Activated CD8-positive, alpha-beta memory T cell treated with anti-CD3 and anti-CD28 coated beads, Interleukin-2, amount 10 ng/mL, durations not matched to agents 7 days and 5 days (primary cell): ENCODE data around the gene FBXW2. TPM values are rescaled to one million over a fixed set of nuclear protein-coding genes. Genes with fewer than 3 reads are reported as not detected.

Source experiments
- ATAC-seq: fragments of 150-1000 bp; cut with Tn5 transposase; one replicate; pipeline ENCODE4 v1.10.0; 2021; ENCODE audit warnings: moderate library complexity
- CTCF ChIA-PET: fragments of 350-600 bp; sonication (Branson Sonifier 250); formaldehyde crosslinking; loops from one replicate; lab custom pipeline; 2021; ENCODE audit warnings: antibody characterized with exemption; lab: Charles Lee
- DNase-seq: peaks from one replicate; pipeline ENCODE4 v3.0.0-alpha.2; 2020
- H3K27ac Mint-ChIP-seq: one replicate; pipeline ENCODE4 v1.8.0; 2021; ENCODE audit warnings: mild to moderate bottlenecking, mixed read lengths
- H3K27me3 Mint-ChIP-seq: one replicate; pipeline ENCODE4 v1.8.0; 2021; ENCODE audit warnings: mixed read lengths
- H3K36me3 Mint-ChIP-seq: one replicate; pipeline ENCODE4 v1.8.0; 2021; ENCODE audit warnings: mild to moderate bottlenecking, mixed read lengths
- H3K4me1 Mint-ChIP-seq: one replicate; pipeline ENCODE4 v1.8.0; 2021; ENCODE audit warnings: mixed read lengths
- H3K4me3 Mint-ChIP-seq: one replicate; pipeline ENCODE4 v1.8.0; 2021; ENCODE audit warnings: mild to moderate bottlenecking, moderate library complexity, mixed read lengths
- H3K9me3 Mint-ChIP-seq: one replicate; pipeline ENCODE4 v1.8.0; 2022; ENCODE audit warnings: low read depth, mixed read lengths
- total RNA-seq, 2 experiments: library from RNA; stranded (reverse); gene quantifications; one replicate each; pipeline ENCODE4 v1.2.3, GENCODE V29; 2021

FBXW2 gene
- total RNA-seq, 2 experiments from 2014 or later: 82.2 to 88.3 TPM

GRCh38 chr9:120734607-120735410, 58.4 kb downstream of the FBXW2 start:
- Mint-ChIP-seq H3K9me3 (no peaks in the 10 kb centered on the region), H3K36me3 (no peaks in the 10 kb centered on the region), H3K4me1 (peaks cover 2% of the 10 kb centered on the region), H3K27me3 (no peaks in the 10 kb centered on the region), H3K27ac (no peak overlapping the region), H3K4me3 (no peak overlapping the region)
- CTCF ChIA-PET: no interaction called here
- no peak for DNase-seq
- ATAC-seq: no peak

GRCh38 chr9:120733190-120733589, 60.0 kb downstream of the FBXW2 start:
- no peaks in the 10 kb centered on the region for H3K27me3 Mint-ChIP-seq
- ATAC-seq (no peak), DNase-seq (peak; percentile 1)
- H3K9me3 Mint-ChIP-seq: no peaks in the 10 kb centered on the region
- CTCF ChIA-PET: interaction anchor here (0.8 kb wide), 1 partner anchor 13 kb away, joined by 3 read pairs; no protein-coding TSS in a partner anchor
- H3K36me3 Mint-ChIP-seq: no peaks in the 10 kb centered on the region
- H3K27ac Mint-ChIP-seq: no peak overlapping the region
- H3K4me1 Mint-ChIP-seq: peaks cover 6% of the 10 kb centered on the region
- H3K4me3 Mint-ChIP-seq: no peak overlapping the region

GRCh38 chr9:120730654-120731514, 62.3 kb downstream of the FBXW2 start:
- CTCF ChIA-PET: interaction anchor here (0.6 to 1.9 kb wide), 5 partner anchors 19 to 111 kb away, joined by 3 to 5 read pairs (median 3); no protein-coding TSS in a partner anchor
- Mint-ChIP-seq H3K4me1 (peaks cover 11% of the 10 kb centered on the region), H3K27ac (no peak overlapping the region)

GRCh38 chr9:120729791-120730241, 63.4 kb downstream of the FBXW2 start:
- ATAC-seq: no peak
- Mint-ChIP-seq H3K4me3 (no peak overlapping the region), H3K27me3 (no peaks in the 10 kb centered on the region), H3K4me1 (peaks cover 11% of the 10 kb centered on the region), H3K27ac (no peak overlapping the region), H3K36me3 (no peaks in the 10 kb centered on the region), H3K9me3 (no peaks in the 10 kb centered on the region)
- DNase-seq: no peak
- CTCF ChIA-PET: interaction anchor here (0.6 to 1.9 kb wide), 6 partner anchors 10 to 110 kb away, joined by 3 to 5 read pairs (median 3); no protein-coding TSS in a partner anchor

More at GRCh38 chr9:120730654-120731514, 62.3 kb downstream of the FBXW2 start:
- DNase-seq (no peak), ATAC-seq (no peak)
- H3K27me3 Mint-ChIP-seq: no peaks in the 10 kb centered on the region
- H3K9me3 Mint-ChIP-seq: no peaks in the 10 kb centered on the region
- H3K36me3 Mint-ChIP-seq: no peaks in the 10 kb centered on the region
- H3K4me3 Mint-ChIP-seq: no peak overlapping the region

GRCh38 chr9:120726484-120726883, 66.7 kb downstream of the FBXW2 start:
- DNase-seq (no peak), ATAC-seq (no peak)
- H3K4me1 Mint-ChIP-seq: peaks cover 9% of the 10 kb centered on the region
- no peaks in the 10 kb centered on the region for H3K36me3 Mint-ChIP-seq
- no peaks in the 10 kb centered on the region for H3K27me3 Mint-ChIP-seq
- no peaks in the 10 kb centered on the region for H3K9me3 Mint-ChIP-seq
- no peak overlapping the region for H3K4me3 Mint-ChIP-seq
- H3K27ac Mint-ChIP-seq: no peak overlapping the region
- CTCF ChIA-PET: no interaction called here

GRCh38 chr9:120725907-120726306, 67.3 kb downstream of the FBXW2 start:
- CTCF ChIA-PET: no interaction called here
- Mint-ChIP-seq H3K9me3 (no peaks in the 10 kb centered on the region), H3K4me3 (no peak overlapping the region), H3K4me1 (peaks cover 9% of the 10 kb centered on the region), H3K36me3 (no peaks in the 10 kb centered on the region), H3K27me3 (no peaks in the 10 kb centered on the region), H3K27ac (no peak overlapping the region)
- ATAC-seq (no peak), DNase-seq (no peak)

GRCh38 chr9:120724757-120725400, 68.3 kb downstream of the FBXW2 start:
- no peak for ATAC-seq
- no peaks in the 10 kb centered on the region for H3K9me3 Mint-ChIP-seq
- no peak overlapping the region for H3K27ac Mint-ChIP-seq
- peaks cover 9% of the 10 kb centered on the region for H3K4me1 Mint-ChIP-seq
- no peaks in the 10 kb centered on the region for H3K36me3 Mint-ChIP-seq
- CTCF ChIA-PET: interaction anchor here (1.2 kb wide), 1 partner anchor 23 kb away, joined by 3 read pairs; no protein-coding TSS in a partner anchor
- H3K4me3 Mint-ChIP-seq: no peak overlapping the region
- DNase-seq: no peak
- H3K27me3 Mint-ChIP-seq: no peaks in the 10 kb centered on the region

- no peak for ATAC-seq
- no peak for DNase-seq
- Mint-ChIP-seq H3K36me3 (no peaks in the 10 kb centered on the region), H3K27me3 (no peaks in the 10 kb centered on the region), H3K4me3 (no peak overlapping the region), H3K27ac (no peak overlapping the region), H3K9me3 (no peaks in the 10 kb centered on the region), H3K4me1 (peaks cover 6% of the 10 kb centered on the region)
- CTCF ChIA-PET: interaction anchor here (1.0 kb wide), 1 partner anchor 9 kb away, joined by 3 read pairs; no protein-coding TSS in a partner anchor
These were observed 69.7 kb downstream of the FBXW2 start for GRCh38 chr9:120723565-120723964.

- Mint-ChIP-seq H3K27ac (no peak overlapping the region), H3K4me3 (no peak overlapping the region), H3K4me1 (peaks cover 2% of the 10 kb centered on the region), H3K27me3 (no peaks in the 10 kb centered on the region), H3K9me3 (no peaks in the 10 kb centered on the region), H3K36me3 (no peaks in the 10 kb centered on the region)
- ATAC-seq (no peak), DNase-seq (no peak)
- CTCF ChIA-PET: no interaction called here
These were observed 72.8 kb downstream of the FBXW2 start for GRCh38 chr9:120720404-120720803.

GRCh38 chr9:120718316-120718715, 74.9 kb downstream of the FBXW2 start:
- Mint-ChIP-seq H3K9me3 (no peaks in the 10 kb centered on the region), H3K27ac (no peak overlapping the region), H3K27me3 (no peaks in the 10 kb centered on the region), H3K36me3 (no peaks in the 10 kb centered on the region), H3K4me1 (peaks cover 7% of the 10 kb centered on the region), H3K4me3 (no peak overlapping the region)
- DNase-seq: no peak
- ATAC-seq: no peak
- CTCF ChIA-PET: interaction anchor here (0.9 to 1.4 kb wide), 3 partner anchors 9 to 37 kb away, joined by 3 to 4 read pairs (median 3); no protein-coding TSS in a partner anchor

- no peaks in the 10 kb centered on the region for H3K9me3 Mint-ChIP-seq
- no peak overlapping the region for H3K4me3 Mint-ChIP-seq
- no peak overlapping the region for H3K27ac Mint-ChIP-seq
- DNase-seq: no peak
- no peak for ATAC-seq
- CTCF ChIA-PET: interaction anchor here (1.8 kb wide), 1 partner anchor 219 kb away, joined by 5 read pairs; no protein-coding TSS in a partner anchor
- H3K27me3 Mint-ChIP-seq: no peaks in the 10 kb centered on the region
- H3K4me1 Mint-ChIP-seq: peaks cover 18% of the 10 kb centered on the region
- no peaks in the 10 kb centered on the region for H3K36me3 Mint-ChIP-seq
These were observed 76.0 kb downstream of the FBXW2 start for GRCh38 chr9:120717176-120717575.

- Mint-ChIP-seq H3K4me3 (no peak overlapping the region), H3K4me1 (peaks cover 25% of the 10 kb centered on the region), H3K27ac (no peak overlapping the region), H3K27me3 (no peaks in the 10 kb centered on the region), H3K36me3 (no peaks in the 10 kb centered on the region), H3K9me3 (no peaks in the 10 kb centered on the region)
- CTCF ChIA-PET: interaction anchor here (1.0 to 1.8 kb wide), 2 partner anchors 220 to 265 kb away, joined by 3 to 5 read pairs; no protein-coding TSS in a partner anchor
- ATAC-seq: no peak
- DNase-seq: no peak
These were observed 76.7 kb downstream of the FBXW2 start for GRCh38 chr9:120716483-120716882.
